Measurements from ENCODE around the gene CDAN1. TPM values are rescaled to one million over a fixed set of nuclear protein-coding genes. Genes with fewer than 3 reads are reported as not detected.

CDAN1 gene
- total and polyA plus RNA-seq, 2 of the 8 experiments (the other 6 are each of a cell fraction or from before 2014, with no cell fraction given), result 4.5 to 18.6 TPM

- DNase-seq (ENCODE audit: low read depth in 1 of 2, low spot score in 2 of 2), result no peak
Observed at GRCh38 chr15:42784705-42785104, 47.8 kb upstream of the CDAN1 start.

More at GRCh38 chr15:42784705-42785104, 47.8 kb upstream of the CDAN1 start:
- Histone ChIP-seq H3K27me3 (replicated peaks in 1 of 4; ENCODE audit: control insufficient read depth in 3 of 4, extremely low read depth in 1 of 4, insufficient read depth in 3 of 4, low read length in 3 of 4) (peaks cover 0 to 1% (median 0%) of the 10 kb centered on the region in 4 experiments; a peak in 1 of 7 replicates), H3K9me3 (ENCODE audit: insufficient read depth in 2 of 2, low read depth in 1 of 2, low read length in 1 of 2) (no peaks in the 10 kb centered on the region), H3K4me1 (replicated peaks in 1 of 4; ENCODE audit: control insufficient read depth in 3 of 4, insufficient read depth in 4 of 4, low read length in 3 of 4) (no peaks in the 10 kb centered on the region), H3K18ac (ENCODE audit: extremely low read depth, low read length) (no peak overlapping the region), H3K27ac (ENCODE audit: low read depth, low read length) (no peak overlapping the region), H3K23me2 (ENCODE audit: low read depth, low read length) (no peaks in the 10 kb centered on the region), H2BK20ac (ENCODE audit: low read length) (no peak overlapping the region), H3K79me1 (ENCODE audit: low read depth, low read length) (no peaks in the 10 kb centered on the region), H3K79me2 (ENCODE audit: control insufficient read depth in 1 of 2, insufficient read depth in 2 of 2, low read length in 2 of 2) (no peaks in the 10 kb centered on the region), H3K9ac (replicated peaks in 1 of 4; ENCODE audit: extremely low read depth in 1 of 4, low read depth in 3 of 4, low read length in 3 of 4) (no peak overlapping the region), H3K14ac (ENCODE audit: insufficient read length) (no peak overlapping the region), H2BK15ac (ENCODE audit: low read length) (no peak overlapping the region), H4K91ac (replicated peaks; ENCODE audit: insufficient read length, low read length) (no peak overlapping the region), H2BK5ac (ENCODE audit: low read depth, low read length) (no peak overlapping the region), H2AK5ac (ENCODE audit: low read depth, low read length) (no peak overlapping the region), H3K23ac (ENCODE audit: insufficient read length) (no peak overlapping the region), H3K56ac (replicated peaks; ENCODE audit: insufficient read length, low read depth, low read length) (no peak overlapping the region), H4K20me1 (replicated peaks in 1 of 2; ENCODE audit: control insufficient read depth in 1 of 2, insufficient read depth in 2 of 2, low read length in 2 of 2) (no peaks in the 10 kb centered on the region), H3K4me2 (ENCODE audit: insufficient read depth in 1 of 2, low read depth in 2 of 2, low read length in 2 of 2) (no peak overlapping the region), H3K36me3 (ENCODE audit: control insufficient read depth in 2 of 4, insufficient read depth in 4 of 4, low read length in 3 of 4) (no peaks in the 10 kb centered on the region), H4K8ac (ENCODE audit: extremely low read depth, insufficient read depth, low read length) (no peak overlapping the region), H2BK120ac (replicated peaks; ENCODE audit: low read depth, low read length) (no peak overlapping the region), H4K5ac (ENCODE audit: insufficient read length, low read depth, low read length) (no peak overlapping the region), H3K4me3 (ENCODE audit: extremely low read depth in 1 of 4, insufficient read depth in 2 of 4, low read depth in 3 of 4, low read length in 4 of 4) (no peak overlapping the region), H3K4ac (replicated peaks; ENCODE audit: insufficient read length, low read depth, low read length) (no peak overlapping the region), H2BK12ac (ENCODE audit: low read depth, low read length) (no peak overlapping the region), H2AFZ (ENCODE audit: low read length) (no peak overlapping the region)
- TF ChIP-seq KDM4A (IDR thresholded peaks at IDR 0.05; ENCODE audit: low read depth, low read length, severe bottlenecking), result no peak
- no peak for TF ChIP-seq TCF12 (IDR thresholded peaks at IDR 0.05; ENCODE audit: low read depth, low read length)
- no peak for TF ChIP-seq CHD2 (IDR thresholded peaks at IDR 0.05; ENCODE audit: low read length)
- TF ChIP-seq HDAC6 (IDR thresholded peaks at IDR 0.05; ENCODE audit: low read depth, low read length), result no peak
- FAIRE-seq, result peak; percentile 28
- 95% methylated on average over 1 of the region's 1 CpG; no CpG with 5 or more reads in 1 of the 2 experiments for WGBS, 2 experiments (ENCODE audit: extremely low coverage in 1 of 2, insufficient coverage in 1 of 2, insufficient read length in 1 of 2, insufficient replicate concordance in 2 of 2, low coverage in 1 of 2, low lambda C conversion rate in 2 of 2, missing lambda C conversion rate in 1 of 2)
- CTCF ChIA-PET (ENCODE audit: partially characterized antibody), result interaction anchor here (0.6 to 1.0 kb wide), 2 partner anchors 79 to 139 kb away, joined by 3 to 5 read pairs; no protein-coding TSS in a partner anchor
- POLR2A ChIA-PET (ENCODE audit: partially characterized antibody), result interaction anchor here (0.6 kb wide), 1 partner anchor 206 kb away, joined by 3 read pairs; no protein-coding TSS in a partner anchor
